Measurements from ENCODE around the gene FOXP1.

FOXP1 gene

GRCh38 chr3:71010726-71011455 lies 572.6 kb downstream of the FOXP1 start:
- DNase-seq, result peak; percentile 83

DNA sequence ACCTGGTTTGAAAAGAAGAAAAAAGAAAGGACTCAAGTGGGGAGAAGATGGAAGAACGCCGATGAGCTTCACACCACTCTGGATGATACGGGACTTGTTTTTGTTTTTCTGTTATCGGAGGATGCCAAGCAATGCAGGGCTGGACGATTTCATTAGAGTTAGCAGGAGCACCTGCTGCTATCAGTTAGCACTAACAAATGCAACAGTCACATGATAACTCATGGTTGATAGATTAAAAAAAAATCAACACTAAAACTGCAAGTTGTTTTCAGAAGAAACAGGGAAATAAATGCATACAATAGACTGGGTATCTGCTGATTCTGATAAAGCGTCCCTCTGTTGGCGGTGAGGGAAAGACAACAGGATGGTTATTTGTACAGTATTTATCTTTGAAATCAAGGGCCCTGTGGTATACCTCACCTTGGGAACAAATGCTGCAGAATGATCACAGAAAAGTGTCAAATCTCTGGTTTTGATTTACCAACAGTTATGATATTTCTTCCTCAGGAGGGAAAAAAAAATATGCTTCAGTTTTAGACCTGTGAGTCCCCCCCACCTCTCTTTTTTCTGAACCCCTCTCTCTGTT lies 575.1 kb downstream of the FOXP1 start:
- DNase-seq, result no peak

DNA sequence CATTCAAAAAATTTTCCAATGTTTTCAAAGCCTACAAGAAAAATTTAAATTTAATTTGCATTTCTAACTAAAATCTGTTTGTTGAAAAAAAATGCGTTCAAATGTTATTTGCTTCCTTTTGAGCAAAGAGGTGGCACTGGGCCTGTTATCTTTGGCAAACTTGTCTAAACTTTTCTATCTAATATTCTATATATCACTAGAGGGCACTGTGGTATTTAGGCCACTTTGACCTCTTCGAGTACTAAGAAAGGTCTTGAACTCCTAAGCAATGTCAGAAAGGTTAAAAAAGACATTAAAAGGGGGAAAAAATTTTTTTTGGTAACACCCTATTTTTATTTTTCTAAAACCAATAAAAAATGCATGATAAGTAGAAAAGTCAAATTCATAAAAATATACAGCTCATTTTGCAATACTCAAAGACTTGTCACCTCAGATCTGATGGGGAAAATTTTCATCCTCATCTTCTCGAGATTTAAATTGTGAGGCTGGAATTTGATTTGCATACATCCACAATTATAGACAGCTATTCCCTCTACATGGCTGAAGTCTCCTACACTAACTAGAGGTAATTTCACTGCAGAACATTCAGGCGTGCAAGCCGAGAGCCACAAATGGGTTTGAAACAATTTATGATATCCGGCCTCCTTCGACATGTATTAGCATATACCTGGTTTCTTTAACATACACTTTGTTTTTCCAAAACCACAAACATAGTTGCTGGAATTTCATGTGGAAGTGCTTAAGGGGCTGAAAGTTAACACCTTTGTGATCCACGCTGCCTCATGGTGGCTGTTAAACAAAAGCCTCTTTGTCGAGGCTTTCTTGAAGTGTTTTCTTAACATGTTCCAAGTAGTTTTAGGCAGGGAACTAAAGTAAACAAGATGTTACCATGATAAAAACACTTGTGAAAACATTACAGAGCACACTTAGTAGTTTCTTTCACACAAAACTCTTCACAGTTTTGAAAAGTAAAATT lies 576.4 kb downstream of the FOXP1 start:
- DNase-seq, result peak; percentile 53

DNA sequence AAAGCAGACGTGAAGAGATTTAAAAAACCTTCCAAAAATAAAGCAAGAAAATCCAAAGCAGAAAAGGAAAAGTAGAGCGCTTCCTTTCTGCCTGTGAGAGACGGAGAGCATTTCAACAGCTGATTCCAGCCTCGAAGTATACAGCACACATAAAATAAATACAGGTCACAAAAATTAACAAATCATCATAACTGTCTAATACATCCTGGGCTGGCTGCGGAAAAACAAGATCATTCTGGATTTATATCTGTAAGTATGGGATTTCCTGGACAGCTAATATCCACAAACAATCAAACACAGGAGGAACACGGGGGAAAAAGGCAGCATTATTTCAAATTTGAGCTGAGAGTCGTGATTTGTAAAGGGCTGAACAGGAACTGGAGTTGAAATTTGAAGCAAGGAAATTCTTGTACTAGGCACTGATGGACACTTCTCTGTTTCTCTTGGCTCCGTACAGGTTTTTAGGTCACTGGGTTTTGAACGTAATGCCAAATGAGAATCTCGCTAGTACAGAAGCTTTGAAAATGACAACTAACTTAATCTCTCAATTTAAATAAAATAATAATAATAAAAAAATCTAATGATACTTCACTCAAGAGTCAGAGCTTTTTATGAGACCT lies 577.7 kb downstream of the FOXP1 start:
- DNase-seq, result no peak

GRCh38 chr3:71003511-71003910 lies 580.0 kb downstream of the FOXP1 start:
- DNase-seq, result no peak

DNA sequence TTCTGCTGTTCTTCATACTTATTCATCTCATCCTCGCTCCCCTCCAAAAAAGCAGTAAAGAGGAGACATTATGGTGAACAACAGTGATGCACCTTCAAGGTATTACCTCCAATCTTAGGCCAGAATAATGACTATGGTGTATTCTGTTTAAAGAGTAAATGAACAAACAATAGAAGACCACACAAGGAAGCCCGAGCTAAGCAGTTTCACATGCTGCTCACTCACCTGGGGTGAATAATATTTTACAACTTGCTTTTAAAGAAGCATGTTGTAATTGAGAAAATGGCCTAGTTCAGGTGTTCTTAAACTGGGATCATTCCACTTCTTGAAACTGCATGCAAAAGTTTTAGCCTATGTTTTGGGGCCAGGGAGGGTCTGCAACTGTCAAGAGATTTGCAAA lies 581.2 kb downstream of the FOXP1 start:
- no peak for DNase-seq

- DNase-seq, result no peak
These were observed 582.2 kb downstream of the FOXP1 start for GRCh38 chr3:71001303-71001830.

DNA sequence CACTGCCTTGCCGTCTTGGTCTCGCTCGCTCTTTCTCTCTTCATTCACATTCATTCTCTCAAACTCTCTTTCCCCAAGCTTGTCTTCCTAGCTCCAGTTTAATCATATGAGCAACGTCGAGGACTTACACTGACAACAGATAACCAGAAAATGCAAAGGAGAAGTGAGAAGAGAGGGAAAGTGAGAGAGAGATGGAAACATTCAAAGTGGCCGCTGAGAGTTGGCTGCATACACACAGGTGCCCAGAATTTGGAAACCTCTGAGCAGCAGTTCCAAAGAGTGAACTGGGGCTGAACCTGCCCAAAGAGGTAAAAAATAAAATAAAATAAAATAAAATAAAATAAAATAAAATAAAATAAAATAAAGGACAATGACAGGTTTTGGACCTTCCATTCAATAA lies 583.0 kb downstream of the FOXP1 start:
- DNase-seq, result no peak

- peak; percentile 23 for DNase-seq
These were observed 583.8 kb downstream of the FOXP1 start for GRCh38 chr3:70999730-71000129.

DNA sequence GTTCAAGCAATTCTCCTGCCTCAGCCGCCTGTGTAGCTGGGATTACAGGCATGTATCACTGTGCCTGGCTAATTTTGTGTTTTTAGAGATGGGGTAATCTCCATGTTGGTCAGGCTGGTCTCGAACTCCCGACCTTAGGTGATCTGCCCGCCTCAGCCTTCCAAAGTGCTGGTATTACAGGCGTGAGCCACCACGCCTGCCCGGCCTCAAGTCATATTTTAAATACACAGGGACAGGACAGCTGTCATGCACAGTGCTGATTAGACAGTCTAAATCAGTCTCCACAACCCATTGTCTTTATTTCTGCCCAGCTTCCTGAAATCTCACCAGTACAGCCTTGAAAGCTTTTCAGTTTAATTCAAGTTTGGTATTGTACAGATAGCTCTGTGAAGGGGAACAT lies 587.4 kb downstream of the FOXP1 start:
- no peak for DNase-seq

- DNase-seq, result no peak
These were observed 588.9 kb downstream of the FOXP1 start for GRCh38 chr3:70994644-70995043.

DNA sequence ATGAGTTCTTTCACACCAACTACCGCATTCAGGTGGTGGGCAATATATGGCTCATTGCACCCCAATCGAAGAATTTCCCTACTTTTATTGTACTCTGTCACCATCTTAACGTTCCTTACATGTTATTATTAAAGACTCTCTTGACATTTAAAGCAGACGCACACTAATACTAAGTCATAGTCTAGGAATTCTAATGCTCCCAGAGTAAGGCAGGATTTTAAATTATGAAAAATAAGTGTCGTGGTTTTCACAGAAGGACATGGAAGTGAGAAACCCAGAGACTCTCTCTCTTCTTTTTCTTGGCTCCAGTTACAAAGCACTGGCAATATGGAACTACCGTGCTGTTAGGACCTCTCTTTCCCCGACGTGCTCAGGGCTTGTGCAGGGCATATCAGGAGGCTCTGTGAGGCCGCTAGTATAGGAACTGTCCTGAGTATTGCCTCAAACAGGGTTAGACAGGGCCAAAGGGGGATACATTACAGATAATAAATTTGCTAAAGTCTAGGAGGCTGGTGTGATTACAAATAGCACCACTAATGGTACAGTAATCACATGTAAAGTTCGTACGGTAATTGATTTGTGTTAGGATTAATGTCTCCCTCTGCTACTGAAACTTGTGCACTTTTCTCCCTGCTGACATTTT lies 590.8 kb downstream of the FOXP1 start:
- DNase-seq, result no peak

GRCh38 chr3:70992131-70992530 lies 591.4 kb downstream of the FOXP1 start:
- DNase-seq, result no peak

GRCh38 chr3:70990723-70991122 lies 592.8 kb downstream of the FOXP1 start:
- no peak for DNase-seq

- no peak for DNase-seq
These were observed 593.3 kb downstream of the FOXP1 start for GRCh38 chr3:70990185-70990584.

DNA sequence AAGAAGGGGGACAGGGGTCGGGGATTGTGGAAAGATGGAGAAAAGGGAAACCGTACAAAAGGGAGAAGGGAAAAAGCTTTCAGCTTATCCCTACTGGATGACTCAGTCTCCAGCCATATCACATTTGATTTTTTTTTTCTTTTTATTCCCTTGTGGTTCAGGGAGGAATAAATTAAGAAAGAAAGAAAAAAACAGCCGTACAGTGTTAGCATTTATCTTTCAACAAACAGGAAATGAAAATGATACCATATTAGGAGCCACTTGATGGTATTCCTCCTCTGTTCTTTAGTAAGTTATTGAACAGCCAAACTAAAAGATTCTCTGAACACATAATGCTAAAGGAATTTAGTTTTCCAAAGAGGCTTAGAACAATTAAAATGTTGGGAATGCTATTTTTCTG lies 594.4 kb downstream of the FOXP1 start:
- DNase-seq, result no peak

DNA sequence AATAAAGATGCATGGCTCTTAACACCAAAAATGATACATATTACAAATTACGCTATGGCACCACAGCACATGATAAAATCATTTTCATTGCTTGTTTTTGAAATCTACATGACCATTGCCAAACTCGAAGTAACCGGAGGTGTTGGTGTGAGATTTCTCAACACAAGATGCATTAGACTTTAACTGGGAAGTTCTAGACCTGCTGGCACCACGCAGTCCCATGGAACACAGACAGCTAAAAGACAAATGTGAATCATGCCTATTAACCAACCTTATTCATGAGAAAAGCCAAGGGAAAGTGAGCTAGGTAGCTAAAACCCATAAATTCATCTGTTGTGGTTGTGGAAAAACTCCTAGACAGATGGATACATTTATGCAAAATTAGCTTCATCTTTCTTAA lies 595.4 kb downstream of the FOXP1 start:
- no peak for DNase-seq

DNA sequence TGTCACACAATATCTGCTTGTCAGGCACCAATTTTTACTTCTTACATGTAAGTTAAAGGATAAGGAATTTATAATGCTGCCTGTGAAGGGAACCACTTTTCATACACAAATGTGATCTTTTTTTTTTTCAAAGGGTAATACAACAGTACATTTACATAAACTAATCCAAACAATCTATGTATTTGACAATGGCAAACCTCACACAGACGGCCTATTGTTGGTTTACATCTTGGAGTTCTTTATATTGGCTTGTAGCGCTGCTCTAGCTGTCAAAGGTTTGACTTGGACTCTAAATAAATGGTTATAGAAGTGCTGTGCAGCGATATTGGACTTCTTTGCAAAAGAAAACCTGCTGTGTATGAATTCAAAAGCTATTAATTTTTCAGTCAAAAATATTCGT lies 598.0 kb downstream of the FOXP1 start:
- DNase-seq, result no peak

- no peak for DNase-seq
These were observed 598.6 kb downstream of the FOXP1 start for GRCh38 chr3:70984776-70985482.

DNA sequence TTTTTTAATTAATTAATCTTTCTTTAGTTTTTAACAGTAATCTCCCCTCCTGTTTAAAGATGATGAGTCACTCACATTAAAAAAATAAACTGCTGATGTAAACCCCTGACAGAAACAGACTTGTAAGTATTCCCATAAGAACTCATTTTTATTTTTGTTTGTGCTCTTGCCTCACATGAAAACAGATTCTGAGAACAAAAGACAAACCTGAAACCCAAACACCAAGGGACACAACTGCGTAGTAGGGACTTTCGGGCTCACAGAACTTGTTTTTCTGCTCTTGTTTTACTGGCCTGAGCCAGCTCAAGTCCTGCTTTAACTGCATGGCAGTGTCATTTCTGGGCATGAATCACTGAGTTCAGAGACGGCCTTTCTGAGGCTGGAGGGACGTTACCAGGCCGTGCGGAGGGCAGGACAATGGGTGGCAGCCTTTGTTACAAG lies 600.8 kb downstream of the FOXP1 start:
- DNase-seq, result peak; percentile 45

GRCh38 chr3:70982284-70982683 lies 601.2 kb downstream of the FOXP1 start:
- DNase-seq, result no peak

Data from activated CD4-positive, alpha-beta T cell treated with anti-CD3 and anti-CD28 coated beads, Interleukin-10, Interleukin-2, amounts not matched to agents 100 ng/mL and 50 ng/mL, durations not matched to agents 16 hours and 8 hours (primary cell).